Lung microvascular endothelial cell (primary cell): Measurements from ENCODE around the gene GALNT12. TPM values are rescaled to one million over a fixed set of nuclear protein-coding genes. Genes with fewer than 3 reads are reported as not detected.

Experiments used
- DNase-seq, 2 donors: peaks; one replicate each; pipeline versions ENCODE4 v3.0.0 to v3.0.0-alpha.2; 2010; ENCODE audit warnings: low read depth in 2 of 2
- total RNA-seq: library from RNA; depleted of rRNA; stranded (reverse); fragments of >200 nt; gene quantifications from 2 replicates; pipeline ENCODE4 v1.2.1, GENCODE V29; 2014

GALNT12 gene
- total RNA-seq, 1 donor from 2014 or later = under 0.01 TPM

DNA sequence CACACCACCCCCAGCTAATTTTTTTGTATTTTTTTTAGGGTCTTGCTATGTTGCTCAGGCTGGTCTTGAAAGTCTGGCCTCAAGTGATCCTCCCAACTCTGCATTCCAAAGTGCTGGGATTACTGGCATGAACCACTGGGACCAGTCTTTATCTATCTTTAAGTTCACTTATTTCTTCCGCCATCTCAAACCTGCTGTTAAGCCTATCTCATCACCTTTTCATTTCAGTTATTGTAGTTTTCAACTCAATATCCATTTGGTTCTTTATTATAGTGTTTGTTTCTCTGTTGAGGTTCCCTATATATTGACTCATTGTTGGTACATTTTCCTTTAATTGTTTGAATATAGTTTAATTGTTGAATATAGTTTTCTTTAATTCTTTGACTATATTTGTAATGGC, 48.1 kb downstream of the GALNT12 start:
- DNase-seq = no peak

DNA sequence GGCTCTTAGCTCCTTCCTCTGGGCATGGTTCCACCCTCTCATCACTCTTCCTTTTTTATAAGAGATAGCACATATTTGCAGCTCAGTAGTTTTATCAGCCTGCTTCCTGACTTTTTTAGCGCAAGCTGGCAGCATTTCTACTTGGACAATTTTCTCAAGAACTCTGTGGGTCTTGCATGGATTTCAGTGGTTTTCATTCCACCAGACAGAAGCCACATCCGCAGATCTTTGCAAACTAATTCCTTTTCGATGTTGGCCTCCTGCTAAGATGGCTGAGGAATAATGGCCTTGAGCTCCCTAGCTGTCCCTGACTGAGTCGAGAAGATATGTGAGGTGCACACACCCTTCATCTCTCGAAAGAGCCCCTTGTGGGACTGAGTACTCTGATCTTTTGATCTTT, 49.5 kb downstream of the GALNT12 start:
- no peak for DNase-seq

DNA sequence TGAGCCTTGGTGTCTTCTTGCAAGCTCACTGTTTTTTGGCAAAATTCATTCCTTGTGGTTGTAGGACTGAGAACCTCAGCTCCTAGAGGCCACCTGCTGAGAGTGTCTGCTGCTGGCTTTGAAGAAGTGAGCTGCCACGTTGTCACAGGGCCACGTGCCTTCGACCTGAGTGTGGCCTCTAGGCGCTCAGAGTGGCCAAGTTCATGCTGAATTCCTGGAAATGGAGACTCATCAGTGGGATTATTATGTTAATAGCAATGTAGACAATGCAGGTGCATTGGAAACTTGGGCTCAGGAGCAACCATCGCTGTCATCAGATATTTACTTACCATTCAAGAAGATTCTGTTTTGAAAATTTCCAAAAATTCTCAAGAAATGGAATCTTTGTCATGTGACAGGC, 52.5 kb downstream of the GALNT12 start:
- no peak for DNase-seq

DNA sequence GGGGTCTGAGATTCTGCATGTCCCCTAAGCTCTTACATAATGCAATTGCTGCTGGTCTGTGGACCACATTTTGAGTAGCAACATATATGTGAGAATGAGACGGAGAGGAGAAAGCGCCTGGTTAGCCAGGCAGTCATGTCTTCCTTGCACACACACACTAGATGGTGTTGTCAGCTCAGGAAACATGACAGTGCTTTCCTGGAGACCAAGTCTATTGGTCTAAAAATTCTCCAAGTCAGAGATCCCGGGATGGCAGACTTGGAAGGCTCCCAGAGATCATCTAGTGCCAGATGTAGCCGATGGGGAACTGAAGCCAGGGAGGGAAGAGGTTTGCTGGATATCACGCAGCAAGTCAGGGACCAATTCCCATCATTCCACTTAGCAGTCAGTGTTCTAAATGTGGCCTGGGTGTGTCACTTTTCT, 53.4 kb downstream of the GALNT12 start:
- peak; percentile 57 to 85 for DNase-seq

DNA sequence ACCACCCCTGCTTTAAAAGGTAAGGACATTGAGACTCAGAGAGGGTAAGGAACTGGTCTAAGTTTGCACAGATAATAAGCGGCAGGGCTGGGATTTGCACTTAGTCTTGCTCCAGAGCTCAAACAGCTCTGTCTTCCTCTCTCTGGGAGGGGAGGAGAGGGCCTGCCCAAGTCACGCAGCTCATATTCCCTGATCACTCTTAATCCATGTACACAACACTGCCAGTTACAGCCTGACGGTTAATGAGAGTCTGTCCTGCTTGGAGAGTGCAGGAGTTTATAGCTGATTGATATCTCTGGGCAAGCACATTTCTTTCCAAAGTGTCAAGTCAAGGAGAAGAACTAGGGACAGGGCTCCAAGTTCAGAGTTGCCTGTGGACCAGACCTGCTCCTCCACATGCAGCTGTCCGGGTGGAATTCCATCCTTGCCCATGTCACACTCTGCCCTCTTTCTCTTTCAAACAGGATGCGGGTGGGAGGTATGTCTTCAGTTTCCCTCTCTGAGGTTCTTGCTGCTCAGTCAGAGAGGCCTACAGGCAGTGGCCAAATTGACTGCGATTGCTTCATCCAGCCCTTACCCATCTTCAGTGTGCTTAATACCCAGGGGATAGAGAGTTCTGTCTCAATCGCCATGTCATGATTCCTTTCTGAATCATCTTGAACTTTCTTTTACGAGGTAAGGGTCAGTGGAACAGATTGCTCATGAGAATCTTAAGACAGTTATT, 54.5 kb downstream of the GALNT12 start:
- no peak for DNase-seq

DNA sequence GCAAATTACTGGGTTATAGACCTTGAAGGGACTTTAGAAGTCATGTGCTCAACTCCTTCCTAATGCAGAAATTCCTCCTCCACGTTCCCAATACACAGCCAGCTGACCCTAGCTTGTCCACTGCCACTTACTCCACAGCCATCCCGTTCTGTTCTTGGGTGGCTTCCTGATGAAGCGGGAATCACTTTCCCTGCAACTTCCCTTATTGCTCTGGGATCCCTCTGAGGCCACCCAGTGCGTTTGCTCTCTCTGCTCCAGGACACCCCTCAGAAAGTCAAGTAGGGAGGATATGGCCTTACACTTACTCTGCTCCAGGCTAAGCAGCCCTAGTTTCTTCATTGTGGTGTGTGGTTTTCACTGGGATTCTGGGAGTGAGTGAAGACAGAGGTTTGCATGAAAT, 55.5 kb downstream of the GALNT12 start:
- no peak for DNase-seq

DNA sequence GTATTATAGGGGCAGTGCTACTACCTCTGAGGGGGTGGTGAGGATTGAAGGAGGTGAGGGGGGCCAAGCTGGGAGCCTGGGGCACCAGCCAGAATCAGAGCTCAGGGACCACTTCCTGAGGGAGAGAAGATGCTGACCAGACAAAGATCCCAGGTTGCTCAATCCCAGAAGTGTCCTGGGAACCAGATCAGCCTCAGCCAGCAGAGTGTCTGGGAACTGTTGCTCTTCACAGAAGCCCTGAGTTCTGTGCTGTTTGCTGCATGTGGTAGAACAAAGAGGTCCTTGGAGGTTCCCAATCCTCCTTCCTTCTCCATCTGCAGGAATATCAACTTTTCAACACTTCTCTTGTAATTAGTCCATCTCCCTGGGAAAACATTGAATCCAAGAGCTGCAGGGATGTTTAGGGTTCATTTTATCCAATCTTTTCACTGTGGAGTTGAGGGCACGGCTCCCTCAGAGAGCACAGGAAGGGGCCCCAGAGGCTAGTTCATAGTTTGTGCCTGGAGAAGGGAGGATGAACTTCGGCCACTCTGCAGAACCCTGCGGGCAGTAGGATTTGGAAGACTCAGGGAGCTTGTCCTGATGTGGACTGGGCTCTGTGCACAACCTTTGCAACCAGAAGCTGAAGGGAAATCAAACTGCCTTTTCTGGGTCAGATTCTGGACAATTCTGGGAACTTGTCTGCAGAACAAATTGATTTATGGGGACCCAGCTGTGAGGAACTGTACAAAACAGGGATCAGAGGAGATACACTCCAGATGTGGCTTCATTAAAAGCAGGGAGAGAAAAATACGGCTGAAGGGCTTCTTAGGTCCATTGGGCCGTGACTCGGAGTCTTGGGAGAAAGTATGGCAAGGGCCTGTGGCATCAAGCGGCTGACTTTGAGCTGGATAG, 57.1 kb downstream of the GALNT12 start:
- no peak for DNase-seq

DNA sequence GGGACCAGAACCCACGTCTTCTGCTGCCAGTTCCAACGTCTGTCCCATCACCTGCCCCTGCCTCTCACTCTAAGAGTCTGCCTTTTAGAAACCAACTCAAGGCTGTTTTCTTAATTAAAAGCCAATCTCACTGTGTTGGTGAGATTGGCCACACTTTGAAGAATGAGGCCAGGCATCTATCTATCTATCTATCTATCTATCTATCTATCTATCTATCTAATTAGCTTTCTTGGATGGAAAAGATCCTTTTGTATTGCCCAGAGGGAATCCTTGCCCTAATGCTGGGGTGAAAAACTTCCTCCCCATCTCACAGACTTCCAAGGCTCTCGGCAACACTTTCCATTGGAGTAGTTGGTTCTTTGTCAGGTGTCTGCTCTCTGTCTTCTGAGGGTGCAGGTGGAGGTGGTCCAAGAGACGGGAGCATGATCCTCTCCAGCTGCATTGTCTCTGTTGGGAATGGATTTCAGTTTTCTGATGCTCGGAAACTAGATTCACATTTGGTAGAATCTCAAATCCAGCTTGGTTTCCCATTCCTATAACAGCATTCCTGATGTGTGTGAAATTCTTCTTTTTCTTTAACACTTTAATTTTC, 57.9 kb downstream of the GALNT12 start:
- DNase-seq = no peak

DNA sequence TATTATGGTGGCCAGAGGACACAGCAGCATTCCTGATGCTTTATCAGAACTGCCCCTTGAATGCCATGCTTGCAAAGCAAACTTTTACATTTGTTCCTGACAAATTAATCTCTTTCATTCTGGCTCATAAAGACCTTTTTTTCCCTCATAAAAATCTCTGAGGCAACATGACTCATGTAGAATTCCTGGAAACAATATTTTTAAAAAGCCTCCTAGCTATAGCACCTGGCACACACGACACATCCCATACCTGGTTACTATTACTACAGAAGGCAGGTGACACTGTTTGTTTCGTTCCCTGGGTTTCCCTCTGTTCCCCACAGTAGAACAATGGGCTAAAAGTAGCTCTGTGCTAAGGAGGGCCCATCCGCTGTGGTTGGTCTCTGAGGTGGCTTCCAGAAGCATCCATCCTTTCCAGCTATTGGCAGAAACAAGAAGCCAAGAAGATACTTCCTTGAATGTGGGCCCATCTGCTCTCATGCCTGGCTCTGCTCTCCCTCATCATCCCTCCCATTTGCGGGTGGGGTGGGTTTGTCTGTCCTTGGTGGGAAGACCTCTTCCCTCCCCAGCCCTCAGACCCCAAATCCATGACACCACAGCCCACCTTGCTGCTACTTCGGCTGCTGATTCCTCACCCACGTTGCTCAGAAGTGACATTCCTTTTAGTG, 59.1 kb downstream of the GALNT12 start:
- no peak for DNase-seq

DNA sequence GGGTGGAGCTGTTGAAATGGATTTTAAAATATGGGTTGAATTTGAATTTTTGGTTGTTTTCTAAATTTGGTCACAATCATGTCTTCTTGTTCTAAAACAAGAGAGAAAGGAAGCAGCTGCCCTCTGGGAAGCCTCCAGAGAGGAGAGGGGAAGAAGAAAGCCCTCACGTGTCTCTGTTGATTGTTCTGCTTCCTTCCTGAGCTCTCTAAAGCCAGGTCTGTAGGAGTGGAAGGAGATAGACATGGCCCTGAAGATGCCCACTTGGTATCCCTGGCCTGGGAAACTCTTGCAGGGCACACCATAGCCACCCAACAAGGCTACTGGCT, 59.6 kb downstream of the GALNT12 start:
- peak; percentile 5 to 52 for DNase-seq

DNA sequence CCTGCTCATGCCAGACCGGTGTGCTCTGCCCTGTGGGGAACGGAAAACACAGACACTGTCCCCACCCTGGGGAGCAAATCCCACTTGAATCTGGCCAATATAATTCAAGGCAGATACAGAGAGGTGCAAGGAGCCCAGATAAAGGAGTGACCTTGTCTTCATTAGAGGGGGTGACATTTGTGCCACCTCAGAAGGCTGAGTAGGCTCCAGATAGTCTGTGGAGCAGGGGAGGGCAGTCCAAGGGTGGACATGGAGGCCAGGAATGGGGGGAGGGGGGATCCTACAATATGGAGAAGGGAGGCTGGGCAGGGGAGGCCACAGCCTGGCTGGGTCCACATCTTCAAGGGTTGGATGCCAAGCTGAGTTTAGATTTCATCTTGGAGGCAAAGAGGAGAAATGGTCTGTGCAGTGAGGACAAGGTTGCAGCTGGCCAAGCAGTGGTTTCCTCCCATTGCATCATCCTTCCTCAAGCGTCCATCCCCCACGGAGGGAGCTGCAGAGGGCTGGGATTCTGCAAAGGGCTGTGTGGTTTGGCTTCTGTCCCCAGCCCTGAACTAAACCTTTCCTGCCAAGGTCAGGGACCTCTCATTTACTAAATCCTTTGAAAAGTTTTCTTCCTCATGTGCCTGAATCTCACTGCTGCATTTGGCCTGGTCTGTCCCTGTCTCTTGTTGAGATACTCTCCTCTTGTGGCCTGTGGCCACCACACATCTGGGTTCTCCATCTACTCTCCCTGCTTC, 60.1 kb downstream of the GALNT12 start:
- peak; percentile 39 to 84 for DNase-seq

DNA sequence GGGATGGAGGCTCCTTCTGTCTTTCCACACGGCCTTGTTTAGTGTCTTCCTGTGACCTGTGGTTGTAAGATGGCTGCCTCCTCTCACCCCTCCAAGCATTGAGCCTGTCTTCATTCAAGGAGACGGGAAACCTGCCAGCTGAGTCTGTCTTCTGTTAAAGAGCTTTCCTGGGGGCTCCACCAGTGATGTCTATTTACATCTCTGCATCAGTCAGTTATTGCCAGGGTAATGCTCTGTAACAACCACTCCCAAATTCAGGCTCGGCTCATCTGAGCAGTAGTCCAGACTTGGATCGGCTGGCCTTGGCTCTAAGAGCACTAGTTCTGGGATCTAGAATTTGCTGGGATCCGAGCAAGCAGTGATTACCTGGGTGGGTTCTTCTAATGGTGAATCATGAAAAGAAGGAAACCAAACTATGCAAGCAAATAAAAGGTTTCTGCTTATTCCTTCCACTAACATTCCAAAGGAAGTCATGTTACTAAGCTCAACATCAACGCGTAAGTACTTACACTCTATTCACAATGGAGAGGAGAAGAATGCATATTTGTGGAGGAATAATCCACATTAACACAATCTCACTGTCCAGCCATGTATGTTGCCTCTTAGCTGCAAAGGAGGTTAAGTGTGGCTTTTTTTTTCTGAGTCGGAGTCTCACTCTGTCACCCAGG, 61.7 kb downstream of the GALNT12 start:
- DNase-seq = peak in 1 of 2 donors; percentile 42

DNA sequence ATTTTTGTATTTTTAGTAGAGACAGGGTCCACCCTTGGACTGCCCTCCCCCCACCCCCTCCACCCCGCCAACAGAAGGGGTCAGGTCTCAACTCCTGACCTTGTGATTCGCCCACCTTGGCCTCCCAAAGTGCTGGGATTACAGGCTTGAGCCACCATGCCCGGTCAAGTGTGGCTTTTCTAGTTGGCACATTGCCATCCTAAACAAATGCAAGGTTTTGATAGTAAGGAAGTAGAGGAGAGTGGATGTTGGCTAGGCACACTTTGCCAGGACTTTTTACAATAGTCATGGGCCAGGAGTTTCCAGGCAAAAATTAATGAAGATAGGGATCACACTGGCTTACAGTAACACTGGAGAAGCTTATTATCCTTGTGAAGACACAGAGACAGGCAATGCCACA, 62.4 kb downstream of the GALNT12 start:
- DNase-seq = no peak

DNA sequence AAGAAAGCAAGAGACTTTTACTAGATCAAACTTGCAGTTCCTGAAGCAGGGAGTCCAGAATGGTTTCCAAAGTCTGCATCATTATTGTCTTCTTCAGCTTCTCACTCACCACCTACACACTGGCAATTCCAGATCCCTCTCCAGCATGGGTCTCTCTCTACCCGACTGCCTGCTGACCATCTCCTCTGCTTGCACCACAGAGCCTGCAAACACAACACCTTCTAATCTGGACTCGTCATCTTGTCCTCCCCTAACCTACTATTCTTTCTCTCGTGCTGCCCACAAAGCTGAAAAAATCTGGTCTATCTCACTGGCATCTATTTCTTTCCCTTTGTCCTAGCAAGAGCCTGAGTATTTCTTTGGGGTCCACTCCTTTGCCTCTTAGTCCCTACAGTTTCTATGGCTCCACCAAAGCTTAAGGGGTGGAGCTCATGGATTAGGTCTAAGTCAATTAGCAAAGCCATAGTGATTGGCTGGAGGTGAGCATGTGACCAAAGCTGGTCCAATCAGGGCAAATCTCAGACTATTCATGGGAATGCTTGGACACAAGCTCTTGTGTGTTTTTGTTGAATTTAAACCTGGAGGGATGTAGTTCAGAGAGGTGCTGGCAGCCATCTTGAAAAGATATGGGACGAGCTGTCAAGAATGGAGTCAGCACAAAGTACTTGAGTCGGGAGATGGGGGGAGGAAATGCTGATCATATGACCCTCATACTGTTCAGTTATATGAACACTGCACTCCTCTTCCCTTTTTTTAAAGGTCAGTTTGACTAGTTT, 63.5 kb downstream of the GALNT12 start:
- DNase-seq = no peak

DNA sequence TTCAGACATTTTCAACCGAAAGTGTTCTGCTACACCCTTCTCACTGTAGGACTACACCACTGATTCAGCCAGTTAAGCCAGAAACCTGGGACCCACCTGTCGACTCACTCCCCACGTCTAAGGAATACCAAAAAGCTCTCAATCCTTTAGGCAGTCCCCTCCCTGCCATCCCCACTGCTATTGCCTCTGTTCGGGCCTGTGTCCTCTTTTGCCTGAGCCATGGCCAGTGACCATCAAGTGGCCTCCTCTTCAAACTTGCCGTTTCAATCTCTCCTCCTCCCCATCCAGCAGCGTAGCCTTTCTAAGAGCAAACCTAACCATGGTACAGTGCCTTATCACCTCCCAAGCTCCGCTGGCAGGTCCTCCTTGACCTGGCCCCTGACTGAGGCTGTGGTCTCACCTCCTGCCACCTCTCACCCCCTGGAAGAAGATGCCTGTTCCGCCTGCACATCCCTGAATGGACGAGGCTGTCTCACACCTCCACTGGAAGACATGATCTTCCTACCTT, 64.1 kb downstream of the GALNT12 start:
- DNase-seq = no peak

DNA sequence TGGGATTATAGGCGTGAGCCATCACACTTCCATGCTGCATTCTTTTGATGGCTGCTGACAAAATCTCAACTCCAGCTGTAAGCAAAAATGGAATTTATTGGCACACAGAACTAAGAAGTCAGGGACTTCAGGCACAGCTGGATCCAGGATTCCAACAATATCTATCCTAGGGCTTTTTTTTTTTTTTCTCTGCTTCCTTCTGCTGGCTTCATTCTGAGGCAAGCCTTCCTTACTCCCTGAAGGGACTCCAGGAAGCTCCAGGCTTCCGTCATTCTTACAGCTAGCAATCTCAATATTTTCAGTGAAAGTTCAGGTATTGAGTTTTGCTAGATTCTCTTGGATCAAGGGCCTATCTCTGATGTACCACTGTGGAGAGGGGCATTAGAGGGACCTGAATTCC, 66.1 kb downstream of the GALNT12 start:
- no peak for DNase-seq

DNA sequence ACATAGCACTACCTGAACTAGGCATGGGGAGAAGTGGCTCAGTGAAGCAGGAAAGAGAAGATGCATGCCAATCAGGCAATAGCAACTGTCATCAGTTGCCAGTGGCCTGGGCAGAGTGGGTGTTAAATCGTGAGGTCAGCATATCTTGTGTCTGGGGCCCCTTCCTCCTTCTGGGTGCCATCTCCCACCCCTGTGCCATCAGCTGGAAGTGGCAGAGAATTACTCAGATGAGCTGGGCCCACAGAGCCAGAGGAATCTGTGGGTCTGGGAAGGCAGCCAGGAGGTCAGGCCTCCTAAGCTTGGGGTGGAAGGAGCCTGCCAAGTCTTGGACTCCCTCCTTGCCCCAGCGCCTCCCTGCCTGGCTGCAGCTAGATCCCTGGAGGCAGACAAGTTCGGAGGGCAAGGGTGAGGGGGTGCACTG, 66.5 kb downstream of the GALNT12 start:
- no peak for DNase-seq

DNA sequence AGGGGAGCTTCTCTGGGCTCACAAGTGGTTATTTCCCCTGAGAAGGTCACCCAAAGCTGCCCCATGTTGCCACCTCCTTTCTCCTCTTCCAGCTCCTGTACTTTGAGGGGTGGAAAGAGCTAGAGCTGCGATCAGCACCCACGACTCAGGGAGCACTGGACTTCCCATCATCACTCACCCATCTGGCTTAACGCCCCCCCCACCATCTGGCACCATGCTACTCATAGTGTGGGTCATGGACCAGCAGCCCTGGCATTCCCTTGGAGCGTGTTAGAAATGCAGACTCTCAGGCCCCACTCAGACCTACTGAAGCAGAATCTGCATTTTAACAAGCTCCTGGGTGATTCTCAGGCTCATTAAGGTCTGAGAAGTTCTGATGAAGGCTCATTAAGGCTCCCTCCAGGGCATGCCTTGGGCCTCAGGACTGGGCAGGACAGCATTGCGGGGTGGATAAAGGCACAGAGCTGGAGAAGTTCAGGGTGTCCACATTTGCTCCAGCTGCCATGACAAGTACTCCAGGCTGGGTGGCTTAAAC, 67.3 kb downstream of the GALNT12 start:
- no peak for DNase-seq

DNA sequence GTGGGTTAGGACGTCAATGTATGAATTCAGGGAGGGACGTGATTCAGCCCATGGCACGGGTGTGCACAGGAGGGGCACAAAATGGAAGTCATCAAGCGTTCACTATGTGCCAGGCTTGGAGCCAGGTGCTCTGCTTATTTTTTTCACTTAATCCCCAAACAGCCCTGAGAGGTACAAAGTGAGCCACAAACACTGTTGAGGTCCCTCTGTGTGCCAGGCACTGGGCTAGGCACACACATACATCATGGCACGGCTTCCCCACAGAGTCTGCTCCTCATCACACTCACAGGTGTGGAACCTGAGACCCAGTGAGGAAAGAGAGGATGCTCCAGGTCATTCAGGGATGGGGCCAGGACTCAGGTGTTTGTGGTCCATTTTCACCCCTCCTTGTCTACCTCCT, 68.1 kb downstream of the GALNT12 start:
- no peak for DNase-seq

DNA sequence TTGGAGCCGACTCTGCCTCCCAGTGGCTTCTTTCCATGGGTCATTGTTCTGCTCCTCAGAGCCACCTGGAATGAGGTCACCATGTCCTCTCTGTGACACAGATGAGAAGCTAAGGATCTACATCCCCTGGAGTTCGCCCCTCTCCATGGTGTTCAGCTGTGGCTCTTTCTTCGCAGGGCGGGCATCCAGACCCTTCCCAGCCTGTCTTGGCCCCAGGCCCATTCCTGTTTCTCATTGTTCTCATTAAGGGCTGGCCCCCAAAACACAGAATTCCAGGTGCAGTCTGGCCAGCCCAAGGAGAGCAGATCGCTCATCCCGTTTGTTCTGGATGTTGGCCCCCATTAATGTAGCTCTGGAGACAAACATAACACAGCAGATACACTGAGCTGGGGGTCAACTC, 69.8 kb downstream of the GALNT12 start:
- DNase-seq = no peak
